ENCODE data around the gene MTX2. TPM values are rescaled to one million over a fixed set of nuclear protein-coding genes. Genes with fewer than 3 reads are reported as not detected.

Gene MTX2
- total RNA-seq, 2 donors from 2014 or later: 14.1 to 14.2 TPM

- no peak for TF ChIP-seq CTCF (IDR thresholded peaks at IDR 0.05)
- H3K27ac ChIP-seq: no peak overlapping the region
- H3K9me3 ChIP-seq: peaks cover 11% of the 10 kb centered on the region
- no peak overlapping the region for H3K4me3 ChIP-seq
- ATAC-seq (ENCODE audit: insufficient number of reproducible peaks, low FRiP score, low read depth) (no peak), DNase-seq (ENCODE audit: low spot score) (no peak)
- no peaks in the 10 kb centered on the region for H3K4me1 ChIP-seq (ENCODE audit: control insufficient read depth in 1 of 2, low read depth in 2 of 2)
- H3K36me3 ChIP-seq: no peaks in the 10 kb centered on the region
- H3K27me3 ChIP-seq (replicated peaks; ENCODE audit: insufficient read depth): no peaks in the 10 kb centered on the region
Observed at GRCh38 chr2:176380341-176380740, 111.1 kb downstream of the MTX2 start.

- DNase-seq (ENCODE audit: low spot score) (no peak), ATAC-seq (ENCODE audit: insufficient number of reproducible peaks, low FRiP score, low read depth) (no peak)
- Histone ChIP-seq H3K4me3 (no peak overlapping the region), H3K36me3 (no peaks in the 10 kb centered on the region), H3K27me3 (replicated peaks; ENCODE audit: insufficient read depth) (no peaks in the 10 kb centered on the region), H3K4me1 (ENCODE audit: control insufficient read depth in 1 of 2, low read depth in 2 of 2) (no peaks in the 10 kb centered on the region), H3K27ac (no peak overlapping the region), H3K9me3 (peaks cover 5% of the 10 kb centered on the region)
- TF ChIP-seq CTCF (IDR thresholded peaks at IDR 0.05): no peak
Observed at GRCh38 chr2:176383100-176383499, 113.9 kb downstream of the MTX2 start.

DNA sequence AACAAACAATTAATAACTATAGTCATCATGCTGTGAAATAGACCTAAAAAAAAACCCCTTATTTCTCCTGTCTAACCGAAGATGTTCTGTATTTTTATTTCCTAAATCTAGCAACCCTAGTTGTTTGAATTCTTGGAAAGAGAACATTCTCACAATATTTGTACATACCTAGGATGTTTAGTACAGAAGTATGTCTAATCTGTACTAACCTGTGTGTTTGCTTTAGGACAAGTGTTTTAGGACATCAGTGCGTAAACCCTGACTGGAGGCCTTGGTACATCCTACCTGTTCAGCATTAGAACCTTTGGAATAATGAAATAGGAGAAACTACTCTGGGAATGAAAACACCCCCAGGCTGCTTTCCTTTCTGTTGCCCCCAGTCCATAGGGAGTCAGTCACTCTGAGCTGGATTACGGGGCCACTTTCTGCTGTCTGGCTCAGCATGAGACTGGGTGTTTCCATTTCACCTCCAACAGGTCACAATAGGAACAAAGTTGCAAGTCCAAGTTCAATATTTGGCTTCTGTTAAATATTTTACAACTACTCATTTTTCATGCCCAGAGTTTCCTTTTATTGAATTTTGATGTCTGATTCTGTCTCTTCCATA lies 114.7 kb downstream of the MTX2 start:
- Histone ChIP-seq H3K27ac (no peak overlapping the region), H3K4me1 (ENCODE audit: control insufficient read depth in 1 of 2, low read depth in 2 of 2) (peaks cover 0 to under 1% of the 10 kb centered on the region in 2 donors), H3K27me3 (replicated peaks; ENCODE audit: insufficient read depth) (no peaks in the 10 kb centered on the region), H3K9me3 (no peaks in the 10 kb centered on the region), H3K4me3 (no peak overlapping the region), H3K36me3 (no peaks in the 10 kb centered on the region)
- ATAC-seq (ENCODE audit: insufficient number of reproducible peaks, low FRiP score, low read depth): no peak
- no peak for TF ChIP-seq CTCF (IDR thresholded peaks at IDR 0.05)
- DNase-seq (ENCODE audit: low spot score): no peak

DNA sequence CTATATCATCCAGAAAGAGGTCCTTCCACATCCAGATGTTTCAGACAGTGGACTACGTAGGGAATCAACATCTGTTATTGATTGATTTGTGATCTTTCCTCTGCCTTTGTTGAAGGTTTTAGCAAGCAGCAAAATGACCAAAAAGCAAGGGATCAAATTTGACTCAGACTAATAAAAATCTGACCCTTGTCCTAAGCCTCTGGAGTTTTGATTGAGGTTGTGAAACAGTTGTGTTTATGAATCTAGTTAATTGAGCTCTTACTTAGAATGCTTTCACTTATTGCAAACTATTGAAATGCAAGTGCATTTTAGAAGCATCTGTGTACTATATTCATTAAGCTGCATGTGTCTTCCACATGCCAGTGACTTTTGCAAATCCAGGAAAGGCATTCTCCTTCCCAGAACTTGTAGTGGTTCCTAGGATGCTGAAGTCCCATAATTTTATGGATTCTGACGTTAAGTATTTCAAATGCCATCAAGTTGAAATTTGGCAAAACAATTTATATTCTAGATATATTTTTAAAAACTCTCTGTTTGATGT lies 116.0 kb downstream of the MTX2 start:
- Histone ChIP-seq H3K4me1 (ENCODE audit: control insufficient read depth in 1 of 2, low read depth in 2 of 2) (peaks cover 7 to 8% of the 10 kb centered on the region in 2 donors), H3K27me3 (replicated peaks; ENCODE audit: insufficient read depth) (no peaks in the 10 kb centered on the region), H3K9me3 (no peaks in the 10 kb centered on the region), H3K27ac (no peak overlapping the region), H3K4me3 (no peak overlapping the region), H3K36me3 (no peaks in the 10 kb centered on the region)
- TF ChIP-seq CTCF (IDR thresholded peaks at IDR 0.05): no peak
- DNase-seq (ENCODE audit: low spot score) (no peak), ATAC-seq (ENCODE audit: insufficient number of reproducible peaks, low FRiP score, low read depth) (no peak)

GRCh38 chr2:176385838-176386237 lies 116.6 kb downstream of the MTX2 start:
- Histone ChIP-seq H3K36me3 (no peaks in the 10 kb centered on the region), H3K9me3 (no peaks in the 10 kb centered on the region), H3K27me3 (replicated peaks; ENCODE audit: insufficient read depth) (no peaks in the 10 kb centered on the region), H3K4me3 (no peak overlapping the region), H3K4me1 (ENCODE audit: control insufficient read depth in 1 of 2, low read depth in 2 of 2) (peaks cover 12 to 13% of the 10 kb centered on the region in 2 donors), H3K27ac (no peak overlapping the region)
- no peak for TF ChIP-seq CTCF (IDR thresholded peaks at IDR 0.05)
- ATAC-seq (ENCODE audit: insufficient number of reproducible peaks, low FRiP score, low read depth) (no peak), DNase-seq (ENCODE audit: low spot score) (no peak)

Other genes with a start within 250 kb of the MTX2 start
- gene EVX2, start 185.5 kb upstream of the MTX2 start, total RNA-seq: not detected
- not detected for gene HOXD13, start 176.7 kb upstream of the MTX2 start, total RNA-seq
- not detected for gene HOXD12, start 169.6 kb upstream of the MTX2 start, total RNA-seq
- gene HOXD11, start 162.2 kb upstream of the MTX2 start, total RNA-seq: not detected
- gene HOXD10, start 152.7 kb upstream of the MTX2 start, total RNA-seq: not detected
- gene HOXD9, start 146.7 kb upstream of the MTX2 start, total RNA-seq: 1 to 10 TPM in 1 of 2 donors, not detected in 1; 1.4 TPM
- gene HOXD8, start 139.7 kb upstream of the MTX2 start, total RNA-seq: 10 to 100 TPM in 1 of 2 donors, 1 to 10 TPM in 1; 3.9 to 11.2 TPM
- gene HOXD4, start 117.9 kb upstream of the MTX2 start, total RNA-seq: 1 to 10 TPM; 4.8 to 9.3 TPM
- gene HOXD3, start 112.1 kb upstream of the MTX2 start, total RNA-seq: 1 to 10 TPM; 1.2 to 3.9 TPM
- under 1 TPM in 1 of 2 donors, not detected in 1; 0.71 TPM for gene HOXD1, start 80.8 kb upstream of the MTX2 start, total RNA-seq